ENCODE data around the gene ADGRG6.

DNA sequence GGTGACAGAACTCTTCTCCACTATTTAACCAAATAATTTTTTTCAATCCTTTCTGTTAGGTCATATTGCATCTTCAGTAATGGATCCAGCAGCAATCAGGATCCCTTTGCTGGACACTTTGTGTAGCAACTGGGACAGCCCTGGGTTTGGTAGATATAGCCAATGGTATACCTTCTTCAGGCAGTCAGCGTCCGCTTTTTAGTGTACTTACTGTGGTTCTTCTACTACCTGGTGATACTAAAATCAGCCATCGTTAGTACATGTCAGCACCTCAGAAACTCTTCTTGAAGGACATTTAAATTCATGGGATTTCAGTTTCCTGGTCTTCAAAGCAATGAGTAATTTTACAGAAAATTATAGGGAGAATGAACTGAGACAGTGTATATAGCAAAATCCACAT, 93.5 kb downstream of the ADGRG6 start:
- TF ChIP-seq, protein P1, sequence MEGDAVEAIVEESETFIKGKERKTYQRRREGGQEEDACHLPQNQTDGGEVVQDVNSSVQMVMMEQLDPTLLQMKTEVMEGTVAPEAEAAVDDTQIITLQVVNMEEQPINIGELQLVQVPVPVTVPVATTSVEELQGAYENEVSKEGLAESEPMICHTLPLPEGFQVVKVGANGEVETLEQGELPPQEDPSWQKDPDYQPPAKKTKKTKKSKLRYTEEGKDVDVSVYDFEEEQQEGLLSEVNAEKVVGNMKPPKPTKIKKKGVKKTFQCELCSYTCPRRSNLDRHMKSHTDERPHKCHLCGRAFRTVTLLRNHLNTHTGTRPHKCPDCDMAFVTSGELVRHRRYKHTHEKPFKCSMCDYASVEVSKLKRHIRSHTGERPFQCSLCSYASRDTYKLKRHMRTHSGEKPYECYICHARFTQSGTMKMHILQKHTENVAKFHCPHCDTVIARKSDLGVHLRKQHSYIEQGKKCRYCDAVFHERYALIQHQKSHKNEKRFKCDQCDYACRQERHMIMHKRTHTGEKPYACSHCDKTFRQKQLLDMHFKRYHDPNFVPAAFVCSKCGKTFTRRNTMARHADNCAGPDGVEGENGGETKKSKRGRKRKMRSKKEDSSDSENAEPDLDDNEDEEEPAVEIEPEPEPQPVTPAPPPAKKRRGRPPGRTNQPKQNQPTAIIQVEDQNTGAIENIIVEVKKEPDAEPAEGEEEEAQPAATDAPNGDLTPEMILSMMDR (IDR thresholded peaks at IDR 0.05): no peak
- TF ChIP-seq EZH2 (IDR thresholded peaks at IDR 0.05; ENCODE audit: borderline replicate concordance, insufficient read depth, low read depth, low read length, poor library complexity, severe bottlenecking): no peak

All from B cell (primary cell).